RPMI8226 (cell line): Measurements from ENCODE around the gene MLXIPL.
A peak's percentile ranks its signal among the peaks of the same experiment; 100 is the strongest.
"Not testable (repeated sequence)": the region's sequence is repeated elsewhere in the genome, so short reads cannot be mapped to it uniquely, and the experiment has no call there.

Source experiments
- DNase-seq: peaks from one replicate; pipeline ENCODE4 v3.0.0-alpha.2; 2015

Gene MLXIPL

DNA sequence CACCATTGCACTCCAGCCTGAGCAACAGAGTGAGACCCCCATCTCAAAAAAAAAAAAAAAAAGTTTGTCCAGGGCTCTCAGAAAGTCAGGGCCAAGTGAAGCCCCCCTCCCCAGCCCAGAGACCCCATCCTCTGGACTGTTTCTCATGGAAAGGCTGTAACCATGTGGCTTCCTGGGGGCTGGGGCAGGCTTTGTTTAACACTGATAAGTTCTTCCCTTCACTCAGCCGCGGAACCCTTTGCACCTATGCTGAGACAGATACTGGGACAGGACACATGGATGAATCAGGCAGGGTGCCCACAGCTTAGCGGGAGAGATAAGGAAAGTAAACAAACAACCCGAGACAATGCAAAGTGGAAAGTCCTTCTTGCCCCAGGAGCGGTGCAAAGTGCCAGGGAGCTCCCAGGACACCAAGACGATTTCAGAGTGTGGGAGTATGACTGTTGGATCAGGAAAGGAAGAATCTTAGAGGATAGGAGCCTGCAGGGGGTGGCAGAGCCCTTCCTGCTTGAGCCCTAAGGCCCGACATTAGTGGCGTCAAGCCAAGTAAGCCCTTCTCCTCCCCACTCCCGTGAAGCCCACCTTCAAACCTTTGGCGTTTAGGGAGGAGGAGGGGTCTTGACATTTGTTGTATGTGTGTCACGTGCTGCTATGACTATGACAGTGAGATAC, 11.6 kb downstream of the MLXIPL start:
- no peak for DNase-seq

DNA sequence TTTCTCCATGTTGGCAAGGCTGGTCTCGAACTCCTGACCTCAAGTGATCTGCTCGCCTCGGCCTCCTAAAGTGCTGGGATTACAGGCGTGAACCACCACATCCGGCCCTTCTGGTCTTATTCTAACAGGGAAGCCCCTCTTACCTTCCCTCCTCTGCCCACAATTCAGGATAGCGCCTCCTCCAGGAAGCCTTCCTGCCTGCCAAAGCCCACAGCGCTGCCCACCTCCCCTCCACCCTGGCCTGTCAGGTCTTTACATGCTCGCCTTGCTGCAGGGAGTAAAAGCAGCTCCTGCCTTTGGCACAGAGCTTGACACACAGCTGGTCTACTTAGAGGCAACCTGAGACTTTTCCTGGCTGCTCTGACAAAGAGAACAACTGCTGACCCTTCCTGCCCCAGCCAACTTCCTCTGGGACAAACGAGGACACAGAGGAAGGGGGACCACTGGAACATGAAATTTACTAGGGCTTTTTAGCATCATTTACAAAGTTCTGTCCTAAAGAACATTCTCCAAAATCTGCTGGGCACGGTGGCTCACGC, 13.2 kb downstream of the MLXIPL start:
- no peak for DNase-seq

DNA sequence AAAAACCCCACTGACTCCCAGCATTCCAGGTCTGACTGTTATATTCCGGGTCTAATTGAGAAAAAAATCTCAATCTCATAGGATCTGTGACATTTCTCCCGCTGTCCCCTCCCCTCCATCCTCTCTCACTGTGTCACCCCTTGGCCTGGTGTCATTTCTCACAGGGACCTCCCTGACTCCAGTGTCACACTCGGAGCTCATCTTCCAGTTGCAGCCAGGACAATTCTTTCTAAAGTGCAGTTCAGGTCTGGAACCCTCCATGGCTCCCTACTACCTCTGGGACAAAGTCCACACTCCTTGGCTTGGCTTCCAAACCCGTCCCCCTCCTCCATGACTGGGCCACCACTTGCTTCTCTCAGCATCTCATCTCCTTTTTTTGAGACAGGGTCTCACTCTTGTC, 14.2 kb downstream of the MLXIPL start:
- DNase-seq, result no peak

DNA sequence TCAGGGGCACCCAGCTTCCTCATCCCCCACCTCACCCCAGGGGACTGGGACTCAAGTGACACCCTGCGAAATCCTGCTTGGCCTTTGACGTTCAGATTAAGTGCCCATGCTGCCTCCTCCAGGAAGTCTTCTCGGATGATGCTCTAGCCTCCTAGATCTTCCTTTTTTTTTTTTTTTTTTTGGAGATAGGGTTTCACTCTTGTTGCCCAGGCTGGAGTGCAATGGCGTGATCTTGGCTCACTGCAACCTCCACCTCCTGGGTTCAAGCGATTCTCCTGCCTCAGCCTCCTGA, 16.7 kb downstream of the MLXIPL start:
- not testable (repeated sequence) for DNase-seq

DNA sequence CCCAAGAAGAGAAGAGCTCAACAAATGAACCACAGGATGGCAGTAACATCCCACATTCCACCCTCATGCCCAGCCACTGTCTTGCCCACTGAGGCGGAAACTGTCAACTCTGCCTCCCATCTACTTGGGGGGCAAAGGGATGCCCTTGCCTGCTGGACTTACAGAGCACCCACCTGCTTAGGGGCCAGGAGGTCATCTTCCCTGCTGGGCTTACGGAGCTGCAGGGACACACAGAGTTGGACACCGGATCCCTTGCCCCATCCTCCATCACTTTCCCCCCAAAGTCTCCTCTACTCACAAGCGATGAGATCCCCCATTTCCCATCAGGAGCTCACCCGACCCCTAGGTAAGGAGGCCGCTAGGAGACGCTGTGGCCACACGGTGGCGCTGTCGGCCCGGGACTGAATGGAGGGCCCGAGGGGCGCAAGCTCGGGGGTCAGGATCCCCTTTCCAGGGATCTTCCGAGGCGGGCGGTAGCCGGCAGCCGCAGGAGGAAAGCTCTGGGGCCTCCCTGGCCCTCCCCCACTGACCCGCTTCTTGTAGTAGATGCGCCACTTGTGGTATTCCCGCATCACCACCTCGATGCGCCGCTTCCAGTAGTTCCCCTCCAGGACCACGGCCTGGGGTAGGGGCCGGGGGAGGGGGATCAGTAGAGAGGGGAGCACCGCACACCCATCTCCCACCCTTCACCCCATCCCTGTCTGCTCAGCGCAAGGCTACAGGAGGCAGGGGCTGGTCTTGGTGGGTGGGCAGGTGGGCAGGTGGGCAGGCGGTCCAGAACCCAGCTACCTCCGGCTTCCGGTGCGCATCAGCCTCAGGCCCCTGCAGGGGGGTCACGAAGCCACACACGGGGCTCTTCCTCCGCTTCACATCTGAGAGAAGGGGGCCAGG, 17.3 kb downstream of the MLXIPL start:
- peak; percentile 67 for DNase-seq

DNA sequence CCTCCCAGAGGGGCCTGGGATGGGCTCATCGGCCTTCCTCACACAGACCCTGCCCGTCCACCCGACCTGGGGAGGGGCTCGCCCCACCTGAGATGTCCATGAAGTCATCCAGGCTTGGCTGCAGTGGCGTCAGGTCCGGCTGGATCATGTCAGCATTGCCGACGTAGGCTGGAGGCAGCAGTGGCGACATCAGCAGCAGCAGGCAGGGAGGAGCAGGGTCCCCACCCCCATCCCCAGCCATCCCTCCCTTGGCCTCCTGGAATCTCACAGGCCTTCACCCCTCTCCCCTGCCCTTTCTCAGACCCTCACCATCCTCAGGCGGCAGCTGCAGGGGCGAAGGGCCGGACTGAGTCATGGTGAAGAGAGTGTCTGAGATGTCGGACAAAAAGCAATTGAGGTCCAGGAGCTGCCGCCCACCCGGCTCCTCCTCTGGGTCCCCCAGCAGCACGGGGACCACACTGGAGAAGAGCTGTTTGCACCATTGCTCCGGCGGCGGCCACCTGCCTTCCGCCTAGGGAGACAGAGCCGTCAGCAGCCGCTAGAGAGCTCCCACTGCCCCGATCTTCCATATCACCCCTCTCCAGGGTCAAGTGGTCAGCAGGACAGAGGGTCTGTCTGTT, 18.6 kb downstream of the MLXIPL start:
- DNase-seq, result no peak

DNA sequence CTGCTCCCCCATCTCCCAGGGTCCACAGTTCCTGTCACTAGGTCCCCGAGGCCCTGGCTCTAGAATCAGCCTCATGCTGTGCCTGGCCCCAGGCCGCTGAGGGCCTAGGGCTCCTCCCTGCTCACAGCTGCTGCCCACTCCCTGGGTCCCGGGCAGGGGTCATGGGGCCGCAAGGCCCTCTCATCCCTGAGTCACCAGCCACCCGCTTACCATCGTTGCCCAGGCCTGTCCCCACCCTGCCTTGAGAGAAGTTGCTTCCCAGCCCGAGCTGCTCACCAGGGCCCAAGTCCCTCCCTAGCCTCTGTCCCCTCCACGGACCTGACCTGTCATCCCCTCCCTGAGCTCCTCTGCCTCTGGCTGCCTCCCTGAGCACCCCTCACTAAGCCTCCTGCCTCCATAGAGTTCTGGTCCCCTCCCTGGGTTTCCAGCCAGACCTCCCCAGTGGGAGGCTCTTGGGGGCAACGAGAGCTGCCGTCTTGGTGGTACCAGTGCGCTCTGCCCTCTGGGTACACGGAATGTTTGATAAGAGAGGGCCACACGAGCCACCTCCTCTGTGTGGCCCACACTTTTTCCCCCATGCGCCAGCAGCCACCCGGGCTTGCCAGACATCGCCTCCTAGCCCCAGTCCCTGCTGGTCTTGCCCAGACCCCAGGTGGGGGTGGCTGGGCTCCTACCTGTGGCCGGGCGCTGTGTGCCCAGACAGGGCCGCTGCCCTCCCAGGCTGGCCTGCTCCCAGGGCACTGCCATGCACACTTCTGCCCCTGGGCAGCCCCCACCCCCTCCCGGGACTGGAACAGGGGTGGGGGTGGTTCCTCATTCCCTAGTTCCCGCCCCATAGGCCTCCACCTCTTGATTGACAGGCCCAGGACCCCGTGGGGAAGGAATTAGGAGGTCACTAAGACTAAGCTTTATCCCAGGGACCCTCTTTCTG, 21.3 kb downstream of the MLXIPL start:
- DNase-seq, result no peak

DNA sequence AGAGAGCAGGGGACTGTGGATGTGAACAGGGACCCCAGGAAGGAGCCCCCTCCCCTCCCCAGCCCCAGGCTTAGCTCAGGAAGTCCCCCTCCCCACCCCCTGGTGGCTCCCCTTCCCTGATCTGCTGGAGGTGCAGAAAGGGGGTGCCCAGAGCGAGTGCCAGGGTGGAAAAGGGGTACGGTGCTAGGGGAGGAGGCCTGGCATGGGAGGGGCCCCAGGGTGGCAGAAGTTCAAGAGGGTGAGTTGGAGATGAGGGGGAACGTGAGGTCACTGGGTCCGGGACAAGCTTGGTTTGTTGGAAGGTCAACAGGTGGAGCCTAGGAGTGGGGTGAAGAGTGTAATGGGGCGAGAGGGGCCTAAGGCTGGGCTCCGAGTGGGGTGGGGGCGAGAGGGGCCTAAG, 24.4 kb downstream of the MLXIPL start:
- no peak for DNase-seq

DNA sequence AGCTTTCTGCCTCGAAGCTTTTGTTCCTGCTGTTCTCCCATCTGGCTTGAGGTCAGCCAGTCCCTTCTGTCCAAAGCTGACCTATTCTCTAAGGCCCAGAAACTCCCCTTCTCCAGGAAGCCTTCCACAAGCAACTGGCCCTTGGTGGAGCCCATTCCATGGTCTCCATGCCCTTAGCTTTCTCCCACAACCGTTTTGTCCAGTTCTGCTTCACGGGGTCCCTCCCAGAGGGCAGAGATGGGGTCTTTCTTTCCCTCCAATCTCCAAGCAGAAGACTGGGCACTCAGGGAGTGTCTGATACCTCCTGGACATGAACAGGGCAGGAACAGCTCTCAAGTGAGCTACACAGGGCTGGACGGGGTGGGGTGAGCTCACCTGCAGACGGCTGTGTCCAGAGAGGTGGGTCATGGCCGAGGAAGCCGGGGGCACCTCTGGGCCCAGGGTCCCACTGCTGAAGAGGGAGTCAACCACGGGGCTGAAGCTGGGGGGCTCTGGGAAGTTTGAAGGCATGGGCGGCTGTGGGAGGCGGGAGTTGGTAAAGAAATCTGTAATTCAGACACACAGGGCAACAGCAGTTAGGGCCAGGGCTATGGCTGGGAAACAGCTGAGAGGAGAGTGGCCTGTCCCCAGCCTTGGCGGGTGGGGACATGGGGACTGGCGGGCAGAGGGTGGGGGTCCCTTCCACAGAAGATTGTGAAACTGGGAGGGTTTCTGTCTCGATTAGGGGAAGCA, 25.0 kb downstream of the MLXIPL start:
- DNase-seq, result no peak

DNA sequence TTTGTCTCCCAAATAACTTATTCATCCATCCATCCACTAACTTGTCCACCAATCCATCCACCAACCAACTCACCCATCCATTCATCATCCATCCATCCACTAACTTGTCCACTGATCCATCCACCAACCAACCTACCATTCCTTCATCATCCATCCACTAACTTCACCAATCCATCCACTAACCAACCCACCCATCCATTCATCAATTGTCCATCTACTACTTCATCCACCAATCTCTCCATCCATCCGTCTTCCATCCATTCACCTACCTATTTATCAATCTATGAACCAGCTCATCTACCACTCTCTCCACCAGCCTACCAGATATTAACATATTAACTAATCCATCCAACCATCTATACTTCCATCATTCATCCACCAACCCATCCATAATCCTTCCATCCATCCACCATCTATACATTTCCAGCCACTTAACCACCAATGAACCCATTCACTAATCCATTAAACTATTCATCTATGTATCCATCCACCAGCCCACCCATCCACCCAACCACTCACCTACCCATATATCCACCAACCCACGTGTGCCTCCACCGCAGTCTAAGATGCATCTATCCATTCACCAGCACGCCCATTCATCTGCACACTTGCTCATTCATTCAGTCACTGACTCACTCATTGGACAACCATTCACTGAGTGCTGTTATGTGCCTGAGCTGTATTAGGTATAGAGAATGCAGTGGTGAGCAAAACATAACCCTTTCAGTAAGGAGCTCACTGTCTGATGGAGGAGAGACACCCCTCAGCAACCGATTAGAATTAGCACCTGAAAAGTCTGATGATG, 26.1 kb downstream of the MLXIPL start:
- DNase-seq, result no peak

DNA sequence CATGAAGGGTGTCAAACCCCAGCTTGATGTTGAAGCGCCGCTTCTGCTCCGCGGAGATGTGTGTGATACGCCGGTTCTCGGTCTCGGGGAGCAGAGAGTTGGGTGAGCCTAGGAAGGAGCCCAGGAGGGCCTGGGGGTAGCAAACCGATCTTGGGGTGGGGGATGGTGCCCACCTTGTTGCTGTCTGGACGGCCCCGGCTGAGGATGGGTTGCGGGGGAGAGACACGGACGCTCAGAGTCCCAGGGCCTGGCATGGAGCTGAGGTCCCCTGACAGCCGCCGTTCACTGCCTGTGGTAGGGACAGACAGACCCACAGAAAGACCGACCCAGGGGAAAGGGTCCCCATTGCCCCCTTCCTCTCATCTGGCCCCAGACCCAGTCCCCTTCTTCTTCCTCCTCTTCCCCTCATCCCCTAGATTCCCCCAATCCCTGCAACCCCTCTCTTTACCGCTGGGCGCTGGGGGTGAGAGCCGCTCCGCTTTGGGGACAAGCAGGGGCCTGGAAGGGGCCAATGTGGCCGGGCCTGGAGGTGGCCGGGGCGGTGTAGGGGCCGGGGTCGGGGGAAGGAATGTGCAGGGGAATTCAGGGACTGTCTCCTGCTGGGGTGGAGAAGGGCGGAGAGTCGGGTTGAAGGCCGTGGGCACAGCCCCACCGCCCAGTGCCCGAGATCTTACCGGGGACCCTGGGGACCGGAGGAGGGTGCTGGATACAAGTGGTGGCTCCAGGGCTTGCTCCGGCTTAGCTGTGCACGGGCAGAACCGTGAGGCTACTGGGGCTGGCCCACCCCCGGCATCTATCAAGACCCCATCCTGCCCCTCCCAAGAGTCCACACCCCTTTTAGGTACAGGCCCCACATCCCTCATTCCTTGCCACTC, 27.9 kb downstream of the MLXIPL start:
- no peak for DNase-seq

DNA sequence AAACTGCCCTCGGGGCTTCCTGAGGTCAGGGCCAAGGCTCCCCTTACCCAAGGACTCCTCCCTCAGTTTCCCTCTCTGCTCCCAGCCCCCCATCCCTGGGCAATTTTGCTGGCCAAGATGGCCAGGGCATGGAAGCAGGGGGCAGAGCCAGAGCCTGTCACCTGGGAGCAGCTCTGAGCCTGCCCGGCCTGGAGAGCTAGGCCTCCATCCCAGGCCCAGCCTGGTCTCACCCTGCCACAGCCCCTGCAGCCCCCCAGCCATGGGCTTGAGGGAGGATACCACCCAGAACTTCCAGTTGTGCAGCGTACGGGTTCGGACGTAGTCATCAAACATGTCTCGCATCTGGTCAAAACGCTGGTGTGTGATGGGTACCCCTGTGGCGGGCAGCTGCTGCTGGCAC, 29.0 kb downstream of the MLXIPL start:
- DNase-seq, result no peak

DNA sequence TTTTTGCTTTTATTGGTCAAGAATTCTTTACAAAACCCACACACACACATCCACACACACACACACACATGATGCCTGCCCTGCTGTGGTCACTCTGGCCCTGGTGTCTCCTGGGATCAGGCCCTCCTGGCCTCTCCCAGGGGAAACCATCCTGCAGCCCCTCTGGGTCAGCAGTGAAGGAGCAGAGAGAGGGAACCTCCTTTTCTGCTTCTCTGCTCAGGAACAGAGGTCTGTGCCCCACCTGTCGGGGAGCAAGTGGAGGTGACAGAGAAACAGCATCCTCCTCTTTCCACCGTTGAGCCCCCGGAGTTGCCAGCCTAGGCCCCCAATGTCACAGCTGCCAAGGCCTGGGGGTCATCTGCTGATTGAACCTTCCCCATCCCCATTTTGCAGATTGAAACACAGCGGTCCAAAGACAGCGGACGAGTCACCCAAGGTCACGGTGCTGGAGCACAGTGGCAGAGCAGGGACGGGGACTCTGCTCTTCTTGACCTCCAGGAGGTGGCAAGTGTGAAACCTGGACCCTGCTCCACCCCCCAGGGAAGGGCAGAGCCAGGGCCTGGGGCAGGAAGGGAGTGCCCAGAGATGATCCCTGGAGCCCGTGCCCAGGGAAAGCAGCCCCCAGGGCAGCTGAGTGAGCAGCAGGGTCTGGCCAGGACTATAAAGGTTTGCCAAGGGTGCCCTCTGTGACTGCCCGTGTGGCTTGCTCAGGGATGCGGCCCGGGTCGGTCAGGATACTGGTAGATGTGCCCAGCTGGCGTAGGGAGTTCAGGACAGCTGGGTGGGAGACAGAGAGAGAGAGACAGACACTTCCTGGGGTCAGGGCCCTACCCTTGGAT, 30.9 kb downstream of the MLXIPL start:
- peak; percentile 35 for DNase-seq

DNA sequence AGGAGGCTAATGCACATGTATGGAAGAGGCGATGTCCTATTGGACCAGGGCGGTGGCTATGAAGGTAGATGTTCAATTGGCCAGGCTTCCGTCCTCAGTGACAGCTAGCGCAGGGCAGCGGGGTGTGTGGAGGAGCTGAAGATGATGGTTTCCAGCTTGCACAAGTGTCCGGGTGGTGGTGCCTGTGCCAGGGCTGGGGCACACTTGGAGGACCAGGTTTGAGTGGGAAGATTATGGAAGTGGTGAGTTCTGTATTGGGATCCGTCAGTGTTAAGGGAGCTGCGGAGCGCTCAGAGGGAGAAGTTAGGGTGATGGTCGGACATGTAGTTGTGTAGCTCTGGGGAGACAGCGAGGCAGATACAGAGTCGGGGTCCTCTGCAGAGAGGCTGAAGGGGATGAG, 37.4 kb downstream of the MLXIPL start:
- DNase-seq, result no peak

DNA sequence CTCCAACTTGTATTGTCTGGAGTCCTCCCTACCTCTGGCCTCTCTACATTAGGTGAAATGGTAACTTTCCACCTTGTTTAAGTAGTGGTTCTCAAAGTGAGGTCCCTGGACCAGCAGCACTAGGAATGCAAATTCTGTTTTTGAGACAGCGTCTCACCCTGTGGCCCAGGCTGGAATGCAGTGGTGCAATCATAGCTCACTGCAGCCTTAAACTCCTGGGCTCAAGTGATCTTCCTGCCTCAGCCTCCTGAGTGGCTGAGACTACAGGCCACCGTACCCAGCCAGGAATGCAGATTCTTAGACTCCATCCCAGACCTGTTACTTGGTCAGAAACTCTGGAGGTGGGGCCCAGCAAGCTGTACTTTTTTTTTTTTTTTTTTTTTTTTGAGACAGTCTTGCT, 39.1 kb downstream of the MLXIPL start:
- no peak for DNase-seq

DNA sequence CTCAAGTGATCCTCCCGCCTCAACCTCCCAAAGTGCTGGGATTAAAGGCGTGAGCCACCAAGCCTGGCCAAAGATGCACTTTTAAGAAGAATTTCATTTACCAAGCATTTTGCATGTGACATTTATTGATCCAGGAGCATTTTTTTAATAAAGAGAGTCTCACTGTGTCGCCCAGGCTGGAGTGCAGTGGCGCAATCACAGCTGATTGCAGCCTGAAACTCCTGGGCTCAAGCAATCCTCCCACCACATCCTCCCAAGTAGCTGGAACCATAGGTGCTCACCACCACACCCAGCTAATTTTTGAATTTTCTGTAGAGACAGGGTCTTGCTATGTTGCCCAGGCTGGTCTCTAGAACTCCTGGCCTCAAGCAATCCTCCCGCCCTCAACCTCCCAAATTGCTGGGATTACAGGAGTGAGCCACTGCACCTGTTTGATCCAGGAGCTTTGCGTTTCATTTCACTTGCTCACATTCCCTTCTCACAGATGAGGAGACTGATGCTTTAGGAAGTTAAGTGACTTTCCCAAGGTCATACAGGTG, 41.6 kb downstream of the MLXIPL start:
- DNase-seq, result no peak

DNA sequence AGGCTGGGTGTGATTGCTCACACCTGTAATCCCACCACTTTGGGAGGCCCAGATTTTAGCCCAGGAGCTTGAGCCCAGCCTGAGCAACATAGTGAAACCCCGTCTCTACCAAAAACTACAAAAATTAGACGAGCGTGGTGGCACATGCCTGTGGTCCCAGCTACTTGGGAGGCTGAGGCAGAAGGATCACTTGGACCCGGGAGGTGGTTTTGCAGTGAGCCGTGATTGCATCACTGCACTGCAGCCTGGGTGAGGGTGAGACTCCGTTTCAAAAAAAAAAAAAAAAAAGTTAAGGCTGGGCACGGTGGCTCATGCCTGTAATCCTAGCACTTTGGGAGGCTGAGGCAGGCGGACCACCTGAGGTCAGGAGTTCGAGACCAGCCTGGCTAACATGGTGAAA, 43.3 kb downstream of the MLXIPL start:
- DNase-seq, result not testable (repeated sequence)

DNA sequence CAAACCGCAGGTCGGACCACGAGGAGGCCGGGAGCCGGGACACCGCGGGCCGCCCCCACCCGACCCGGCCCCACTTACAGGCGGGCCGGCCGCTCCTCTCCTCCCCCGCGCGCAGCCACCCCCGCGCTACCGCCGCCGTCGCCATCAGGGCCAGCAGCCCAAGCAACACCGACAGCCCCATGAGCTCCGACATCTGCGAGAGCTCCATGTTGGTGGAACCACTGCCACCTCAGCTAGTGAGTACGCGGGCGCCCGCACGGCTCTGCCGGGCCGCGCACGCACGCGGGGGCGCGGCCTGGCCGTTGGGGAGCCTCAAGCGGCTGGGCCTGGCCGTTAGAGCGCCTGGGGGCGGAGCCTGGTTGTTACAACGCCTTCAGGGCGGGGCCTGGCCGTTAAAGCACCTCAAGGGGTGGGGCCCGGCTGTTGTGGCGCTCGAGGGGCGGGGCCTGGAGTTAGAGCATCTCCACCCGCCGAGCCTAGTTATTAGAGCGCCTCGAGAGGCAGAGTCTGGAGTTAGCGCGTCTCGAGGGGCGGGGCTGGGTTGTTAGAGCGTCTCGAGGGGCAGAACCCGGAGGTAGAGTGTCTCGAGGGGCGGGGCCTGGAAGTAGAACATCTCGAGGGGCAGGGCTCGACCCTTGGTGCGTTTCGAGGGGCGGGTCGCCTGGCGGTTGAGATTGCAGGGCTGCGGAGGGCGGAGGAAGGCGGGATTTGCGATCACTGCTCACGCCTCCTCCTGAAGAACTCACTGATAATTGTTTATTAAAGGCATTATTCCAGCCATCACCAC, 45.8 kb downstream of the MLXIPL start, which contains the start of gene TBL2:
Gene TBL2 (minus strand): TSS at position 238 of the 787 bp plus-strand sequence. CDS start 30 bp downstream, at position 208.
- peak; percentile 100 for DNase-seq
